ENCODE measurements around the gene PRM3.

The PRM3 gene

DNA sequence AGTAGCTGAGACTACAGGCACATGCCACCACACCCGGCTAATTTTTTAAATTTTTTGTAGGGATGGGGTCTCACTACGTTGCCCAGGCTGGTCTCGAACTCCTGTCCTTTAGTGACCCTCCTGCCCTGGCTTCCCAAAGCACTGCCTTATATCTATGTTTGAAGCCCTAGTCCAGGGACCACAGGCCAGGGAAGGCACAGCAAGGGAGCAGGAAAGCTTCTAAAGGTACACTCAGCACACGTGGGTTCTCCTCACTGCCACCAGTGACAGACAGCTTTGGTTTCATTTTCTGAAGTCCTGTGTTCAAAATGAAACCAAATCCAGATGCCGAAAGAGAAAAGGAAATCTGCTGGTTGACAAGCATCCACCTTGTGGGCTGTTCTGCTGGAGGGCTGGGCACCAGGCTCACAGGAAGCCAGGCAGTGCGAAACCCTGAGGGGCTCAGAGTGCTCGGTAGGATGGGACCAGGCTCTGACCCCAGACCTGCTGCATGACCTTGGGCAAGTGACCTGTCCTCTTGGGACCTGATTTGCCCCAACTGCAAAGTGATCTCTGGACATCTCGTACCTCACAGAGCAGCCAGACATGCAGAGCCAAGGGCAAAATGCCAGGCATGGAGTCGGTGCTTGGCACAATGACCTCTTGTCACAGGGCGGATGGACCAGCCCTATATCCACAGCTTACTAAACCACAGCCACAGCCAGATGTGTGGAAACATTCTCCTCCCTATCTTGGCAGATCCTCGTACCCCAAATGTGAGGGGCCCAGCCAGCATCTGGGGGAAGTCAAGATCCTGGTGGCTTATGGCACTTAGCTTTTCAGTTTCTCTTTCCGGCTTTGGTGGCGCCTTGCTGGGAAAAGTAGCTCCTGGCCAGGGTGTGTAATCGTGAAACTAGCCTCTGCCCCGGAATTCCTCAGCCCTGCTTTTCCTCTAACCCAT is 14.6 kb downstream of the PRM3 start:
- DNase-seq = no peak

DNA sequence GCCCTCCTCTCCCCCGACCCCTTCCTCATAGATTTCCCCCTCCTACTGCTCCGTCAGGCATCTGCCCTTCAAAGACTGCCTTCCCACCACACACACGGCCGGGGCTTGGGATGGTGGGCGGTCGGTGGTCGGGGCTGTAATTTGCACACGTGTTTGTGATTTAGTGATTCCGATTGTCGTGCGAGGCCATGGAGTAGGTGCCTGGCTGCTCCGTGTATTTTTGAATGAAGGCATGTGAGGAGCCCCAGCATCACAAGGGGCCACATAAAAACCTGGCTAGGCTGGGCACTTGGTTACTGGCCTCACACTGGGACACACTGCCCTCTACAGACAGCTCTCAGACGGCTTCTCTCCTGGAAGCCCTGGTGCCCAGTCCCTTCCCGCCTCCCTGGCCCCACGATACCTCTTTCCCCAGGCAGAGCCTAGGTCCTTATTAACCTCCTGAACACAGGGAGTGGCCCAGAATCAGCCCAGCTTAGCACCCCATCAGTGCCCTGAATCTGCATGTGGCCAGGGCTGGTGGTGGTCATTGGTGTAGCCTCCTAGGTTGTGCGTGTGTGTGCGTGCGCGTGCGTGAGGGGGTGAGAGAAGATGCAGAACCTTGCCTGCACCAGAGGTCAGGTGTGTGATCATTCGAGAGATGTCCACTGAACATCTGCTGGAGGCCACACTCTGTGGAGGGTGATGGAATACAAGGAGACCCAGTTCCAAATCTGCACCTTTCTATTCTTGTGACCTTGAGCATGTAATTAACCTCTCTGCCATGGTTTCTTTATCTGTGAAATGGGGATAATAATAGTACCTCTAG is 16.1 kb downstream of the PRM3 start:
- DNase-seq = peak; percentile 65

DNA sequence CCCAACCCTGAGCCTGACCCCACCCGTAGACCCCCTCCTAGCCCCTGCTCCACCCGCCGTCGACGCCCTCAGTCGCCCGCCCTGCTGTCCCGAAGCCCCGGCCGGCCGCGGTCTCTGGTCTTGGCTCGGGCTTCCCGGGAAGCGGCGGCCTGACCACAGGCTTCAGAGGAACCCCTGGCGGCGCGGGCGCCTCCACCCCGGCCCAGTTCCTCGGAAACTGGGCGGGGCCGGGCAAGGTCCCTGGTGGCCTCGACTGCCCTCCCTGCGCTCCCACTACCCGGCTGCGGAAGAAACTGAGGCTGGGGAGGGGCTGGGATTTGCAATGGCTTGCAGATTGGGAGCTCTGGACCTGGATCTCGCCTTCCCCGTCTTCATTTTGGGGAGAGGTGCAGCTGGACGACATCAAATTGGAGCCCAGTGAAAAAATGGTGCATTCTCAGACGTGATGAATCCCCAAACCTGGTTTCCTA is 16.7 kb downstream of the PRM3 start:
- no peak for DNase-seq

DNA sequence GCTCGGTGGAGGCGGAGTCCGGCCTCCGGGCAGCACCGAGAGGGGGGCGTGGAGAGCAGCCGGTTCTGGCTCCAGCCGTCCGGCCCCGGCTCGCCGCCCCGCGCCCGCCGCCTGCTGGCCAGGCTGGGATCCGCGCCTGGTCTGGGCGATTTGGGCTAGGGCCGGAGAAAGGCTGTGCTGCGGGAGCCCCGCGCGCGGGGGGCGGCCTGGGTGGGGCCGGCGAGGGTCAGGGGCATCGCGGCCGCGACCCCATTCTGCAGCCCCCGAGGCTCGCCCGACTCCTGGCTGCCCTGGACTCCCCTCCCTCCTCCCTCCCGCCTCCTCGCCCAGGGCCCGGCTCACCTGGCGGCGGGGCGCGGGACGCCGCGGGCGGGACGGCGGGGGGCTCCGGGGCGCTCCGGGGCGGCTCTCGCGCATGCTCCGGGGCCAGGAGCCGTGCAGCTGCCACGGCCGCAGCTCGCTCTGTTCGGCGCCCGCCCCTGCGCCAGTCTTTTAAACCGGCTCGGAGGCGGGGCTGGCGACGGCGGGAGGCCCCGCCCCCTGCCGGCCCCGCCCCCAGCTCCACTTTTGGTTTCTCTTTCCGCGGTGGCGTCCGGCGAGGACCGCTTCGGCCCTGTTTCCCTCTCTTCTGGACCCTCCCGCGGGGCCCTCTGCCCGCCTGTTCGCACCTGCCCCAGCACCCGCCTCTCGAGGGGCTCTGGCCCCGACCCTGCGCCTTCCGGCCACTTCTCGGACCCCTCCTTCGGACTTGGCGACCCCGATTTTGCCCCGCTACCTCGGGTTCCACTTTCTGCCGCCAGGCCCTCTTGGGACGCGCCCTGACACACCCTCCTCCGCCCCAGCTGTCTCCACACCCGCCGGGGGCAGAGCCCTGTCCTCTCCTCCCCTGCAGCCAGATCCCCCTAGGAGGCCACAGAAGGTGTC is 17.4 kb downstream of the PRM3 start, which contains the start of gene SOCS1:
TSS of gene SOCS1 (minus strand) at position 468 of the 924 bp plus-strand sequence. CDS start 726 bp downstream, outside the sequence.
- peak; percentile 50 for DNase-seq

DNA sequence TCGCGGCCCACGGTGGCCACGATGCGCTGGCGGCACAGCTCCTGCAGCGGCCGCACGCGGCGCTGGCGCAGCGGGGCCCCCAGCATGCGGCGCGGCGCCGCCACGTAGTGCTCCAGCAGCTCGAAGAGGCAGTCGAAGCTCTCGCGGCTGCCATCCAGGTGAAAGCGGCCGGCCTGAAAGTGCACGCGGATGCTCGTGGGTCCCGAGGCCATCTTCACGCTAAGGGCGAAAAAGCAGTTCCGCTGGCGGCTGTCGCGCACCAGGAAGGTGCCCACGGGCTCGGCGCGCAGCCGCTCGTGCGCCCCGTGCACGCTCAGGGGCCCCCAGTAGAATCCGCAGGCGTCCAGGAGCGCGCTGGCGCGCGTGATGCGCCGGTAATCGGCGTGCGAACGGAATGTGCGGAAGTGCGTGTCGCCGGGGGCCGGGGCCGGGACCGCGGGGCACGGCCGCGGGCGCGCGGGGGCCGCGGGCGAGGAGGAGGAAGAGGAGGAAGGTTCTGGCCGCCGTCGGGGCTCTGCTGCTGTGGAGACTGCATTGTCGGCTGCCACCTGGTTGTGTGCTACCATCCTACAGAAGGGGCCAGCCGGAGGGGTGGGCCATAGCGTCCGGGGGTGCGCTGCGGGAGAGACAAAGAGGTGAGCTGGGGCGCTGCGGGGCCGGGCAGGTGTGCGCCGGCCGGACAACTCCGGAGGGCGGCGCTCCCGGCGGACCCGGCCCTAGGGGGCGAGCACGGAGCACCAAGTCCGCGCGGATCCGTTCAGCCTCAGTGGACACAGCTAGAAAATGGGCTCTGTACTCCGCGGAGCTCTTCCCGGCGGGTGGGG is 18.3 kb downstream of the PRM3 start:
- no peak for DNase-seq

DNA sequence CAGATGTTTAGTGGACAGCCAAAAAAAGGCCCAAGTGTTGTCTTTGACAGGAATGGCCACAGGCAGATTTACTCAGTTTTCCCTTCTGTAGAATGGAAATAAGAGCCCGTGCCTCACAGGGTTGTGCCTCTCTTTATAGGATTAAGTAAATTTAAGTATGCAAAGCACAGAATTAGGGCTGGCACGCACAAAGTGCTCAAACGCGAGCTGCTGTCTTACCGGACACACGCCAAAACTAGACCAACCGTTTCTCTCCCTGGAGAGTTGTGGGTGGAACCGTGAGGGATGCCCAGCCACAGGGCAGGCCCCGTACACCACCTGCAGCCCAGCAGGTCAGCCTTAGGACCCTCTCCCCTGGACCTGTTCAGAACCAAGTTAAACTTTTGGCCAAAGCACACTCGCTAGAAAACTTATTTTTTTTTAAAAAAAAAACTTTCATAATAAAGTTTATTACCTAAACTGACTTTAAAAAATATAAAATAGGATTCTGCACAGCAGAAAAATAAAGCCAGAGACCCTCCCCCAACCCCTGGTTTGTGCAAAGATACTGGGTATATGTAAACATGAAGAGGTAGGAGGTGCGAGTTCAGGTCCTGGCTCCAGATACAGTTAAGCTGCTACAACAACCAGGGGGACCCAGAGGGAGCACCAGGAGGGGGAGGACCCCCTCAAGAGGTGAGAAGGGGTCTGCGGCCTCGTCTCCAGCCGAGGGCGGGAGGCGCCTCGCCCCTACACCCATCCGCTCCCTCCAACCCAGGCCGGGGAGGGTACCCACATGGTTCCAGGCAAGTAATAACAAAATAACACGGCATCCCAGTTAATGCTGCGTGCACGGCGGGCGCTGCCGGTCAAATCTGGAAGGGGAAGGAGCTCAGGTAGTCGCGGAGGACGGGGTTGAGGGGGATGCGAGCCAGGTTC is 19.2 kb downstream of the PRM3 start:
- no peak for DNase-seq

DNA sequence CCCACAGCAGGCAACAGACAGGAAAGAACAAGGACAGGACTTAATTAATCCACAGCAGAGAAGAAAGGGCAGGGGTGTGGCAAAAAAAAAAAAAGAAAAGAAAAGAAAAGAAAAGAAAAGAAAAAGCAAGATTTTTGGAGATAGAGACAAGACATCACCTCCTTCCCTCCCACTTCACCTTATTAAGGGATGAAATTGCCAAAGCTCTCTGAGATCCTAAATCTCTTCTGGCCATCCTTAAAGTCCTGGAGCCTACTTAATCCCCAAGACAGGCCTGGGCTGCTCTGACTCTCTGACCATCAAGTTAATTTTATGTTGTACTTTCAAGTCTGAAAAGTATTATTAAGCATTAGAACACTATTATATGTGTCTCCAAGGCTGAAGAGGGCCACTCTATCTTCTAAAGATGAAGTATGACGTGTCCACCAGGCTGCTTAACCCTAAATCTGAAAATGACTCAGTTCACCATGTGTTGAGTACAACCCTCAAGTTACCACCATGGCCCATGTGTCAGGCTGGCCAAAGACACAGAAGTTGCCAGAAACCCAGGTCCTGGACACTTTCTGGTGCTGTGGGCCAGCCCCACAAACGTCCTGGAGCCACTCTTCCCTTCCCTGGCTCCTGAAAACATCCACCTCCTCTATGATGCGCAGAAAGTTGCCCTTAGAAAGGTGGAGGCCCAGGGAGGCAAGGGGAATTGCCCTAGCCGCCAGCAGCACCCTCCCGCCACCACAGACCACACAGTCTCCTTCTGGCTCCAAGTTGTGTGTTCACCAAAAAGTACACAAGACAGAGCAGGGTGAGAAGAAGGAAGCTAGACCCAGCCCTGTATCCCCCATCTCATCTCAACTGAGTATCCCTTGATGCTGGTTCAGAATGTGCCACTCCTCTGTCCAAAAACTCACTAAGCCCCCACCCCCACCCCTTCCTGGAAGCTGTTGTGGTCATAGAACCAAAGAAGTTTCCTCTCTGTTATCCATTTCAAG is 20.1 kb downstream of the PRM3 start:
- DNase-seq = no peak

DNA sequence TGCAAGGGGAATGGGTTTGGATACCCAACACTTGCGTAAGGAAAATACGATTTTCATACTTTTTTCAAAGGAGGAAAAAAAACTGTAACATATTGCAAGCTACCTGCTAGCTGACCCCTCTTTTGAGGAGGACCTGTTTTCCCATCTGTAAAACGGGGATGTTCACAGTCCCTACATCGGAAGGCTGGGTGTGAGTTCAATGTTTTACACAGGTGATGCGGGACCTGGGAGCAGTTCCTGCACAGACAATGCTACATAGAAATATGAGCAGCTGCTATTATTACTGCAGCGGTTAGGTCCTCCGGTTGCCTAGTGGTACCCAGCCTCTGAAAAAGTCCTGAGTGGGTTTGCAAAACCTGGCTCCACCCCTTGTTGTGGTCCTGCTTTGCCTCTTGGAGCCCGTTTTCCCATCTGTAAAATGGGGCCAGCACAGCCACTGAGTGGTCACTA is 20.9 kb downstream of the PRM3 start:
- DNase-seq = no peak

DNA sequence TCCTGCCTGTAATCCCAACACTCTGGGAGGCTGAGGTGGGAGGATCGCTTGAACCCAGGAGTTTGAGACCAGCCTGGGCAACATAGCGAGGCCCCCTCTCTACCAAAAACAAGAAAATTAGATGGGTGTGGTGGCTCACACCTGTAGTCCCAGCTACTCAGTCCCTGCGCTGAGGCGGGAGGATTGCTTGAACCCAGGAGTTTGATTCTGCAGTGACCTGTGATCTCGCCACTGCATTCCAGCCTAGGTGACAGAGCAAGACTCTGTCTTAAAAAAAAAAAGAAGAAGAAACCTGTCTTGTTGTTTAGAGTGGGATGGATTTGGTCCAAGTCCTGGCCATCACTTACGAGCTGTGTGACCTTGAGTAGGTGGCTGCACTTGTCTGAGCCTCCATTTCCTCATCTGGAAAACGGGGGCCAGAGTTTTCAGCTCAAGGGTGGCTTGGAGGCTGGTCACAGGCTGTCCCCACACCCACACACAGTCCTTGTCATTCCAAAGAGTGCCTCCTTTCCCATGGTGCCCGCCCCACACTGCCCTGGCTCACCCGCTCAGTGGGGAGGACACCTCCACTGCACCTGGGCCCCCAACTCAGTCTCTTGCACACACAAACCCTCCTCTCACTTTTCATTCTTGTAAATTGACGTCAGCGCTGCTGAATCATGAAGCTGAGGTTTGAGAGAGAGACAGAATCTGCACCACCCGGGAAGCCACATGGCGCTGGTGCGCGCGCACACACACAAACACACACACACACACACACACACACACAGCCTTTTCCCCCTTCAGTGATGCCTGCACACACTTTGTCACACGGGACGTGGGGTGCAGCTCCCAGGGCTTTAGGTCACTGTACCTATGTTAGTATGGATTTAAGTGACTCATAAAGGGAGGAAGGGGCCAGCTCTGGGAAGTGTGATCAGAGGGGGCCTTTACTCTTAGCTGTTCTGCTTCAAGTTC is 21.6 kb downstream of the PRM3 start:
- no peak for DNase-seq

DNA sequence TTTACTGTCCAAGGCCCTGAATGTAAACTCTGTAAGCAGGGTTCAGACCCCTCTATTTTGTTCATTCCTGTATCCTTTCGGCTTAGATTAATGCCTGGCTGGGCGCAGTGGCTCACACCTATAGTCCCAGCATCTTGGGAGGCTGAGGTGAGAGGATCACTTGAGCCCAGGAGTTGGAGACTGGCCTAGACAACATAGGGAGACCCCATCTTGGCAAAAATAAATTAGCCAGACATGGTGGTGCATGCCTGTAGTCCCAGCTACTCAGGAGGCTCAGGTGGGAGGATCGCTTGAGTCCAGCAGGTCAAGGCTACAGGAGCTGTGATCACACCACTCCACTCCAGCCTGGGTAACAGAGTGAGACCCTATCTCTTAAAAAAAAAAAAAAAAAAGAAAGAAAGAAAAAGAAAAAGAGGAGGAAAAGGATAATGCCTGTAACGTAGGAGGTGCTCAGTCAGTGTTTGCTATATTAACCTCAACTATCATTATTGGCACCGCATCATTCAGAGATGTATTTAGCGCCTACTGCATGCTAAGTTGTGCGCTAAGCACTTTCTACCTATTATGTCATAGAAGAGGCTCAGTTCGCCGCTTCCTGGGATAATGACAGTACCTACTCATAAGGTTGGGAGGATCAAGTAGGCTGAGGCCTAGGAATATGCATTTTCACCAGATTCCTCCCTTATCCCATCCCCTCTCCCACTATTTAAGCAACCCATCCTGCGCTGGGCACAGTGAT is 22.5 kb downstream of the PRM3 start:
- no peak for DNase-seq

DNA sequence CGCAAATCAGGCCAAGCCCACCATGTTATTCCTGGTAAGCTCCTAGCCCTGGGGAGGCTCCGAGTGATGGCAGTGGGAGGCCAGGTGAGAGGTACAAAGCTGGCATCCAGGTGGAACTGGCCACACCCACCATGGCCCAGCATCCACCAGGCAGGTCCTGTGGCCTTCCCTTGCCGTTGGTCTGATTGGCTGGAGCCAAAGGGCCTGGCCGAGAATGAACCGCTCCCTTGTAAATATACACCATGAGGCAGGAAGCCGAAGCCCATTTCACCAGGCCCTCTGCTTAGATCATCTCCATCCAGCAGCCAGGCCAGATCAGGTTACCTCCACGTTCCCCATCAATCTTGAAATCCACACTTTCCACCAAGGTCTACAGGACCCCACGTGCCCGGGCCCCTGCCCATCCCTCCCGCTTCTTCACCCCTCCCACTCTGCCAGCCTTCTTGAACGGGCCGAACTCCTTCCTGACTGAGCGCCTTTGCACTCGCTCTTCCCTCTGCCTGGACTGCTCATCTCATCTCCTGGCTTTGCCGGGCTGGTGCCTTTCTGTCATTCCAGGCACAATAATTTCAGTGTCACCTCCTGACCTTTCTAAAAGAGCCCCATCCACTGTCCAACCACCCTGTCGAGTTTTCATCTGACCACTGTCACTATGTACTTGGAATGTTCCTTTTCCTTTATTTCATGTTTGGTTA is 23.2 kb downstream of the PRM3 start:
- no peak for DNase-seq

DNA sequence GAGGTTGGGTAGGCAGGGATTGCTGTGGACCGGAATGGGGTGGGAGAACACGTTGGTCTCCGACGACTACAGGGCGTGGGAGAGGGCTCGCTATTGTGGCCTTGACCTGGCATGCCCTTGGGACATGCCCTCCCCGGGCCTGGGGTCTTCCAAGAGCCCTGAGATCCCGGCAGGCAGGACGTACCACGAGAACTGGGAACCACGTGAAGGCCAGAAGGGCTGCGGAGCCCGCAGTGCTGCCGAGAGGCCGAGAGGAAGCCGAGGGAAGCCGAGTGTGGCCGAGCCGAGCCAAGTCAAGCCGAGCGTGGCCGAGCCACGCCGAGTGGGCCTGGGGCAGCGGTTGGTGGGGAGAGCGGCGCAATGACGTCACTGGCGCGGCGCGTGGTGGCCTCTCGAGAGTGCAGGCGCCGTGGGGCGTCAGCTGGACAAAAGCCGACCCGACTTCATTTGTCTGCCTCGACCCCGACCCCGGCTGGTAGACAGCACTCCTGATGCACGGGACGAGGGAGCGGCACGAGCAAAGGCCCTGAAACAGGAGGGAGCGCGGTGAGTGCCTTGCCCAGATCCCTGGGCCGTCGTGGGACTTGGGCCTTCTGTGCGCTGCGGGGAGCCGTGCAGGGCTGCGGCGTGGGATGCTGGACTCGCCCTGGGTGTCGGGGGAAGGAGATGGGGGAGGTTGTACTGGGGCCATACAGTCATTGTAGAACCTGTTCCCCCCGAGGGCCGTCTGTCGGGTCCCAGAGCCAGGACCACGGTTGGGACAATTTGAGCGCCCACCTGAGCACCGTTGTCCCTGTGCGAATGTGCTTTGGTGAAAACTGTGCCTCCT is 24.0 kb downstream of the PRM3 start:
- no peak for DNase-seq

DNA sequence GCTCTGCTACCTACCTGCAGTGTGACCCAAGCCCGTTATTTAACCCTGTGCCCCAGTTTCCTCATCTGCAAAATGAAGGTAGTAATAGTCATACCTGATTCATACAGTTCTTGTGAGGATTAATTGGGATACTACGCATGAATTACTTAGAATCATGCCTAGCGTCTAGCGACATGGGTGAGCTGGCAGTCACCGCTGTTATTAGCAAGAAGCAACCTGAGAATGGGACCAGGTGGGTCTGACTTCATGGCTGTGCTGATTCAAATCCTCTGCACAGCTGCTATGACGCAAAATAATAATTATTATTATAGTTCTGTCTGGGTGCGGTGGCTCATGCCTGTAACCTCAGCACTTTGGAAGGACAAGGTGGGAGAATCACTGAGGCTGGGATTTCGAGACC is 25.3 kb downstream of the PRM3 start:
- no peak for DNase-seq

DNA sequence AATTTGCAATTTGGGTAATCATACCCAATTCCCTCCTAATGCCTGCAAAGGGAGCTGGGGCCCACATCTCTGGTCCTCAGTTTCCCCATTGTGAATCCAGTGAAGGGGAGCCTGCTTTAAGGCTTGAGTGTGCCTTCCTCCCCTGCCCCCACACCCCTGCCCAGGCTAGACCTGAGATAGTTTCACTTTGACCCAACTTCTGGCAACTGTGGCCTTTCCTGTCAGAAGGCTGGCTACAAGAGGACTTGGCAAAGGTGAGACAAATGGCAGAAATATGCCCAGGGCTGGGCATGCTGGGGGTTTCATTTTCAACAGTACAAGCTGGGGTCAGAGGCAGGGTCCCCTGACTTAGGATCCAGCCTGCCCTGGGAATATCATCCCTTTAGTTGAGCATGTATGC is 27.4 kb downstream of the PRM3 start:
- no peak for DNase-seq

DNA sequence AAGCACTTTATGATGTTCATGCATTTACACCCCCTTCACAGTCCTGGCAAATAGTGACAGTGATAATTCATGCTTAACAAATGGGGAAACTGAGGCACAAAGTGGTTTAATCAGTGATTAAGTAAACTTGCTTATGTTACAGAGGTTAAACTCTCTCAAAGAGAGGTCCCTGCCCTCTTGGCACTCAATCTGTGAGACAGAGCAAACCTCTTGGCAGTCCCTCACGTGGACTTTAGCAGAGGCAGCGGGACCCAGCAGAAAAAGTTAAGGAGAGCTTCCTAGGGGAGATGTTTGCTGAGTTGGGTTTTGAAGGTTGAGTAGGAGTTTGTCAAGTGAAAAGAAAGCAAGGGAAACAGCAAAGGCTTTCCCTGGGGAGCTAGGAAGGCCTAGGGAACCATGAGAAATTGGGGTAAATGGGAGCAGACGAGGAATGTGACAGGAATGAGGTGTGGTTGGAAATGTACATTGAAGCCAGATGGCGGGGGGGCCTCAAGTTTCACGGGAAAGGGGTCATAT is 28.1 kb downstream of the PRM3 start:
- DNase-seq = no peak
